ENCODE data around the gene ZNF74. TPM values are rescaled to one million over a fixed set of nuclear protein-coding genes. Genes with fewer than 3 reads are reported as not detected.
"Not testable (repeated sequence)": the region's sequence is repeated elsewhere in the genome, so short reads cannot be mapped to it uniquely, and the experiment has no call there.

ZNF74 gene
- total RNA-seq, 4 donors from 2014 or later: 9.3 to 17.5 (median 10.5) TPM

DNA sequence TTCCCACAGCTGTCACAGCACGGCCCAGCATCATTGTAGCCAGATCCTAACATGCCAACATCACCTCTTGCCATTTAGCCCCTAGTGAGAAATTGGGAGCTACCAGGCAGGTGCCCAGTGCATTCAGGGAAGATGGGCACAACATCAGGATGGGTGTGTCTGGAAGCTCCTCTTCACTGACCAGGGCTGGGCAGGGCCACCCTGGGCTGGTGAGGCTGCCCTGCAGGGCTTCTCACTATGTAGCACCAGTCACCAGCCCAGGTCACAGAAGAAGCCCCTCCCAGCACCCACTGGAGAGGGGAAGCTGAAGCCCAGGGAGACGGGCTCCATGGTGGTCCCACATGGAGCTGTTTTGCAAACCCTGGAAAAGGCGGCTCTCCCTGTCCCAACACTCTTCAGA, 13.9 kb downstream of the ZNF74 start:
- Histone ChIP-seq H3K27me3 (no peaks in the 10 kb centered on the region), H3K36me3 (peaks cover 42% of the 10 kb centered on the region), H3K4me3 (no peak overlapping the region), H3K27ac (no peak overlapping the region), H3K4me1 (no peaks in the 10 kb centered on the region), H3K9me3 (no peaks in the 10 kb centered on the region)
- no peak for TF ChIP-seq POLR2A (IDR thresholded peaks at IDR 0.05)
- TF ChIP-seq, protein P1, sequence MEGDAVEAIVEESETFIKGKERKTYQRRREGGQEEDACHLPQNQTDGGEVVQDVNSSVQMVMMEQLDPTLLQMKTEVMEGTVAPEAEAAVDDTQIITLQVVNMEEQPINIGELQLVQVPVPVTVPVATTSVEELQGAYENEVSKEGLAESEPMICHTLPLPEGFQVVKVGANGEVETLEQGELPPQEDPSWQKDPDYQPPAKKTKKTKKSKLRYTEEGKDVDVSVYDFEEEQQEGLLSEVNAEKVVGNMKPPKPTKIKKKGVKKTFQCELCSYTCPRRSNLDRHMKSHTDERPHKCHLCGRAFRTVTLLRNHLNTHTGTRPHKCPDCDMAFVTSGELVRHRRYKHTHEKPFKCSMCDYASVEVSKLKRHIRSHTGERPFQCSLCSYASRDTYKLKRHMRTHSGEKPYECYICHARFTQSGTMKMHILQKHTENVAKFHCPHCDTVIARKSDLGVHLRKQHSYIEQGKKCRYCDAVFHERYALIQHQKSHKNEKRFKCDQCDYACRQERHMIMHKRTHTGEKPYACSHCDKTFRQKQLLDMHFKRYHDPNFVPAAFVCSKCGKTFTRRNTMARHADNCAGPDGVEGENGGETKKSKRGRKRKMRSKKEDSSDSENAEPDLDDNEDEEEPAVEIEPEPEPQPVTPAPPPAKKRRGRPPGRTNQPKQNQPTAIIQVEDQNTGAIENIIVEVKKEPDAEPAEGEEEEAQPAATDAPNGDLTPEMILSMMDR (IDR thresholded peaks at IDR 0.05): no peak
- no peak for TF ChIP-seq POLR2AphosphoS5 (IDR thresholded peaks at IDR 0.05)
- TF ChIP-seq EP300 (IDR thresholded peaks at IDR 0.05): no peak
- DNase-seq (ENCODE audit: low spot score in 2 of 2): peak in 1 of 2 donors; percentile 67
- 76% methylated on average over 3 of the region's 3 CpGs for WGBS

DNA sequence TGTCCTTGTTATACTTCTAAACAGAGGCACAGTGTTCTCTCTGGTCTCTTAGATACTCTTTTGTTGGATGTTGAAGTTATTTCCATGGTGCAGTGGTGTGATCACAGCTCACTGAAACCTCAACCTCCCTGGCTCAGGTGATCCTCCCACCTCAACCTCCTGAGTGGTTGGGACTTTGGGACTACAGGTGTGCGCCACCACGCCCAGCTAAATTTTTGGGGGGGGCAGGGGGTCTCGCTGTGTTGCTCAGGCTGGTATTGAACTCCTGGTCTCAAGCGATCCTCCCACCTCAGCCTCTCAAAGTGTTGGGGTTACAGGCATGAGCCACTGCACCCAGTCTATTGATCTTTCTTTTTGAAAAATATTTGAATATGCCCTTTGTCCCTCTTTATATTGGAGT, 14.9 kb downstream of the ZNF74 start:
- no peaks in the 10 kb centered on the region for H3K9me3 ChIP-seq
- H3K4me1 ChIP-seq: no peaks in the 10 kb centered on the region
- H3K27me3 ChIP-seq: no peaks in the 10 kb centered on the region
- H3K27ac ChIP-seq: no peak overlapping the region
- no peak for TF ChIP-seq EP300 (IDR thresholded peaks at IDR 0.05)
- no peak for TF ChIP-seq POLR2A (IDR thresholded peaks at IDR 0.05)
- TF ChIP-seq POLR2AphosphoS5 (IDR thresholded peaks at IDR 0.05): no peak
- TF ChIP-seq, protein P1 (IDR thresholded peaks at IDR 0.05): no peak
- DNase-seq (ENCODE audit: low spot score in 2 of 2): peak in 1 of 2 donors; percentile 23
- peaks cover 34% of the 10 kb centered on the region for H3K36me3 ChIP-seq
- H3K4me3 ChIP-seq: no peak overlapping the region
- WGBS: 97% methylated on average over 4 of the region's 4 CpGs

DNA sequence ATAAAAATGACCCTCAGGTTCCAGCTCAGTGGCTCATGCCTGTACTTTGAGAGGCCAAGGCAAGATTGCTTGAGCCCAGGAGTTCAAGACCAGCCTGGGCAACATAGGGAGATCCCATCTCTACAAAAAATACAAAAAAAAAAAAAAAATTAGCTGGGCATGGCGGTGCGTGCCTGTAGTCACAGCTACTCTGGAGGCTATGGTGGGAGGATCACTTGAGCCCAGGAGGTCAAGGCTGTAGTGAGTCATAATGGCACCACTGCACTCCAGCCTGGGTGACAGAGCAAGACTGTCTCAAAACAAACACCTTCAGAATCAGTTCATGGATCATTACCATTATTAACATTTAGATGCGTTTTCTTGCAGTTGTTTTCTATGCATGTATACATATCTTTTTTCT, 15.4 kb downstream of the ZNF74 start:
- WGBS: 99% methylated on average over 3 of the region's 3 CpGs
- not testable (repeated sequence) for H3K27ac ChIP-seq; DNase-seq (ENCODE audit: low spot score in 2 of 2); H3K27me3 ChIP-seq; H3K4me3 ChIP-seq; H3K4me1 ChIP-seq; H3K9me3 ChIP-seq
- H3K36me3 ChIP-seq: peaks cover 33% of the 10 kb centered on the region

DNA sequence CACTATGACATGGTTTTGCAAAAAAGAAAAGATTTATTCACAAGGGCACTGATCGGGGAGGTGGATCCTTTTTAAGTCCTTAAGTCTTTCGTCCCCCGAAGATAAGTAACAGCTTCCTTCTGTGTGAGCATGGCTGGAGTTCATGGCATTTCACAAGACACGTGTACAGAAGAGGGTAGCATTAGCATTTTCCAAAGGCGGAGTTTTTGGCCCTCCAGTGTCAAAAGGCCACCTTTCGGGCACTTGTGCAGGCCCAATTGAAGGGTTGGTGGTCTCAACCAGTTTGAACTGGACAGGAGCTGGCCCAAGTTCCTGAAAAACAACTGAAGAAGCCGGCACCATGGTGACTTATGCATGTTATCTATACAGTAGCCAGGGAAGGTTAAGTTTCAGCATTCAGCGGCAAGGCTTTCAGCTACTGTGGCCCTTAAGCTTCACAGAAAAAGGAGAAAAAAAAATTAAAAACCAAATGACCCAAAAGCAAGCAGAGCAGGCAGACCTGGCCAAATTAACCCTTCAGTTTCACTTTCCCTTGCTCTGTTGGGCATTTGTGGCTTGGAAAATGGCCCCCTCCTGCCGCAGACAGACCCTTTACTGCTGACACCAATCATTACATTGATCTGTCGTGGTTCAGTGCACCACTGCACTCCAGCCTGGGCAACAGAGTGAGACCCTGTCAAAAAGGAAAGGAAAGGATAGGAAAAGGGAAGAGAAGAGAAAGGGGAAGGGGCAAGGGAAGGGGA, 18.7 kb downstream of the ZNF74 start:
- no peak for DNase-seq (ENCODE audit: low spot score in 2 of 2)

DNA sequence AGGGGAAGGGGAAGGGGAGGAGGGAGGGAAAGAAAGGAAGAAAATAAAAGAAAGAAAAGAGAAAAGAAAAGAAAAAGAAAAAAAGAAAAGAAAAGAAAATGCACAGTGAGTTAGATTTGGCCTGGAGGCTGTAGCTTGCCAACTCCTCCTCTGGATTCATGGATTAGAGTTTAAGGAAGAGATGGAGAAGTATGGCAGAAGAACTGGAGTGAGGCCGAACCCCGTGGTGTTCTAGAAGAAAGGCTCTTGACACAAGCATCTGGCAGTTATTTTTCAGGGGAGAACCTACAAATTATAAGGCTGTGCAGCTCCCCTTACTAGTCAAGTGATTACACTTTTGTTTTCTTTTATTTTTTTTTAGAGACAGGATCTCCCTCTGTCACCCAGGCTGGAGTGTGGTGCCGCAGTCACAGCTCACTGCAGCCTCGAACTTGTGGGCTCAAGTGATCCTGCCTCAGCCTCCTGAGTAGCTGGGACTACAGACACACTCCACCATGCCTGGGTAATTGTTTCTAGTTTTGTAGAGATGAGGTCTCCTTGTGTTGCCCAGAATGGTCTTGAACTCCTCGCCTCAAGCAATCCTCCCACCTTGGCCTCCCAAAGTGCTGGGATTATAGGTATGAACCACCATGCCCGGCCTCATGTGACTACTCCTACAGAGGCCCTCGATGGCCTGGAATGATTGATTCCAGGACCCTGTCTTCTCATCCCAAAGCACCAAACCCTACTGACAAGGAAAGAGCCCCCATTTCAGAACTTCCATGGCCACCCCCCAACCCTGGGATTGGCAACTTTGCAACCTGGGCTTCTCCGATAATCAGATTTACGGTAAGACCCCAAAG, 19.5 kb downstream of the ZNF74 start:
- Histone ChIP-seq H3K4me3 (no peak overlapping the region), H3K27ac (no peak overlapping the region), H3K4me1 (peaks cover 4% of the 10 kb centered on the region), H3K27me3 (no peaks in the 10 kb centered on the region), H3K9me3 (no peaks in the 10 kb centered on the region), H3K36me3 (no peaks in the 10 kb centered on the region)
- TF ChIP-seq EP300 (IDR thresholded peaks at IDR 0.05) (no peak), POLR2A (IDR thresholded peaks at IDR 0.05) (no peak), POLR2AphosphoS5 (IDR thresholded peaks at IDR 0.05) (no peak)
- TF ChIP-seq, protein P1 (IDR thresholded peaks at IDR 0.05): no peak
- DNase-seq (ENCODE audit: low spot score in 2 of 2): peak in 1 of 2 donors; percentile 20
- 93% methylated on average over 9 of the region's 9 CpGs for WGBS

More for the DNA sequence above, 18.7 kb downstream of the ZNF74 start:
- TF ChIP-seq EP300 (IDR thresholded peaks at IDR 0.05) (no peak), POLR2AphosphoS5 (IDR thresholded peaks at IDR 0.05) (no peak), POLR2A (IDR thresholded peaks at IDR 0.05) (no peak)
- TF ChIP-seq, protein P1 (IDR thresholded peaks at IDR 0.05): no peak
- no peaks in the 10 kb centered on the region for H3K9me3 ChIP-seq
- H3K36me3 ChIP-seq: peaks cover under 1% of the 10 kb centered on the region
- no peak overlapping the region for H3K27ac ChIP-seq
- no peak overlapping the region for H3K4me3 ChIP-seq
- H3K4me1 ChIP-seq: no peaks in the 10 kb centered on the region
- no peaks in the 10 kb centered on the region for H3K27me3 ChIP-seq
- WGBS: 65% methylated on average over 10 of the region's 10 CpGs

Measured in suprapubic skin (tissue), 4 donors.